HG03342 (cell line): Measurements from ENCODE around the gene PXMP4.

Source experiments
- ATAC-seq: cut with Tn5 transposase; IDR thresholded peaks from one replicate; pipeline ENCODE4 v1.9.1; 2021; ENCODE audit warnings: mild to moderate bottlenecking, moderate library complexity; ENCODE audit not compliant: unreplicated experiment

The PXMP4 gene

GRCh38 chr20:33656783-33657703 lies 63.1 kb downstream of the PXMP4 start:
- no peak for ATAC-seq

- ATAC-seq, result no peak
These were observed 63.9 kb downstream of the PXMP4 start for GRCh38 chr20:33656010-33656782.

GRCh38 chr20:33655164-33655563 lies 64.9 kb downstream of the PXMP4 start:
- ATAC-seq, result no peak

- no peak for ATAC-seq
These were observed 65.4 kb downstream of the PXMP4 start for GRCh38 chr20:33654680-33655161.

GRCh38 chr20:33653900-33654596 lies 66.1 kb downstream of the PXMP4 start:
- ATAC-seq, result no peak

- no peak for ATAC-seq
These were observed 66.8 kb downstream of the PXMP4 start for GRCh38 chr20:33653218-33653899.
